SK-N-MC (cell line): ENCODE data around the gene PRPF4.
"Not testable (repeated sequence)": the region's sequence is repeated elsewhere in the genome, so short reads cannot be mapped to it uniquely, and the experiment has no call there.

Source experiments
- DNase-seq: peaks from one replicate; pipeline ENCODE4 v3.0.0-alpha.2; 2011; ENCODE audit warnings: low read depth, low spot score
- H3K27ac ChIP-seq: fragments of 200-600 bp; sonication (generic); 2 replicates; pipeline ENCODE4 v1.5.1; 2016; ENCODE audit warnings: mixed run types
- H3K36me3 ChIP-seq: fragments of 200-600 bp; sonication (generic); 2 replicates; pipeline ENCODE4 v1.6.1; 2017; ENCODE audit warnings: antibody characterized with exemption, low read length, mixed read lengths; ENCODE audit not compliant: insufficient read depth
- H3K4me3 ChIP-seq: fragments of 200-600 bp; sonication (generic); 2 replicates; pipeline ENCODE4 v1.5.1; 2016
- H3K9ac ChIP-seq: fragments of 200-600 bp; sonication (generic); 2 replicates; pipeline ENCODE4 v1.8.0; 2017; ENCODE audit warnings: mixed run types, mixed read lengths; ENCODE audit not compliant: insufficient read length
- H3K9me3 ChIP-seq: fragments of 200-600 bp; sonication (generic); 2 replicates; pipeline ENCODE4 v1.6.1; 2017; ENCODE audit warnings: low read depth, mild to moderate bottlenecking, antibody characterized with exemption, low read length, moderate library complexity, mixed read lengths
- EZH2 ChIP-seq: fragments of 200-600 bp; sonication (generic); IDR thresholded peaks from one replicate; pipeline ENCODE4 v1.6.1; 2017; ENCODE audit warnings: antibody characterized with exemption
- FOXP2 ChIP-seq: optimal IDR thresholded peaks from 2 replicates; pipeline ENCODE3; 2011; ENCODE audit warnings: mild to moderate bottlenecking, moderate library complexity; ENCODE audit not compliant: insufficient read depth; ENCODE audit errors: extremely low read length, control extremely low read depth
- POLR2AphosphoS5 ChIP-seq: IDR thresholded peaks from 2 replicates; pipeline ENCODE4 v1.6.1; 2012; ENCODE audit warnings: mild to moderate bottlenecking, low read depth, low read length, borderline replicate concordance

Gene PRPF4

DNA sequence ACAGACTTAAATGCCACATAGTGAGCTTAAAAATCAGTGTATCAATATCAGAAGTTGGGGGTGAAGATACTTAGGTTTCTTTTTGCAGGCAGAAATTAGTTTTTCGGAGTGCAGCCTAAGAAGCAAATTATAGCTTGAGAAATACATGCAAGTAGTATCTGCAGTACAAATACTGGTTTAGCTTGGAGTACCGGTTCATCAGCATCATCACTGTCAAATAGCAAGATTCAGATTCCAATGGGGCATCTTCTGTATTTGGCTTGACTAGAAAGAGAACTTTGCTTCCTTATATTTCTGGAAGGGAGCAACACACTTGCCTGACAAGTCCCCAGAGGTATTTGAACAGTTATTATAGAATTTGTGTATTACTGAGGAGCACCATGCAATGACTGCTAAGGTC, 34.3 kb upstream of the PRPF4 start:
- Histone ChIP-seq H3K9me3 (no peaks in the 10 kb centered on the region), H3K36me3 (no peaks in the 10 kb centered on the region), H3K27ac (no peak overlapping the region), H3K9ac (no peak overlapping the region), H3K4me3 (no peak overlapping the region)
- no peak for DNase-seq
- no peak for TF ChIP-seq POLR2AphosphoS5
- no peak for TF ChIP-seq EZH2
- no peak for TF ChIP-seq FOXP2

DNA sequence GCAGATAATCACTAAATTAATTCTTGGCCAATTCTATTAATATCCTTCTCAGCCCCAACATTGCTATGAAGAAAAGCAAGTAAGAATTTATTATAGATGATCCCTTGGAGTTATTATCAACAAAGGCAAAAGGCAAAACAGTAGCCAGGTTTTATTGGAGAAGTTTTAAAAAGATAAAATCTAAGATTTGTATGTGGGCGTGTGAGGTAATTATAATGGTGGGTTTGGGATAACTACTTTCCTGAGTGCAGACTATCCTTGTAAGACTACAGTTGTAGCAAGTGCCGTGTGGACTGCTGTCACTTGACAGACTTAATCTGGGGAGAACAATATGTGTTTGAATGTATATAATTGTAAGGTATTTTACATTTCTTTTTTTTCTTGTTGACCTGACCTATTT, 30.9 kb upstream of the PRPF4 start:
- no peak for DNase-seq
- Histone ChIP-seq H3K4me3 (no peak overlapping the region), H3K36me3 (no peaks in the 10 kb centered on the region), H3K9me3 (no peaks in the 10 kb centered on the region), H3K9ac (no peak overlapping the region), H3K27ac (no peak overlapping the region)
- no peak for TF ChIP-seq FOXP2
- no peak for TF ChIP-seq EZH2
- TF ChIP-seq POLR2AphosphoS5 = no peak

DNA sequence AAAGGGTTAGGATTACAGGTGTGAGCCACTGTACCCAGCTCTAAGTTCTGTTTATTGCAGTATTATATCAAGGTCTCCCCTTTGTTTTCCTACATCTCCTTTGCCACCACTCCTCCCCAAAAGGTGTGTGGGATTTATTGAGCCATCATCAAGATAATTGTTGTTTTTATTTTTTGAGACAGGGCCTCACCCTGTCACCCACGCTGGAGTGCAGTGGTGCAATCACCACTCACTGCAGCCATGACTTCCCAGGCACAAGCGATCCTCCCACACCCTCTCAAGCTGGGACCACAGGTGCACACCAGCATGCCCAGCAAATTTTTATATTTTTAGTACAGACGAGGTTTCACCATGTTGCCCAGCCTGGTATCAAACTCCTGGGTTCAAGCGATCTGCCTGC, 29.6 kb upstream of the PRPF4 start:
- H3K27ac ChIP-seq = no peak overlapping the region
- no peak for DNase-seq
- H3K36me3 ChIP-seq = no peaks in the 10 kb centered on the region
- no peak overlapping the region for H3K9ac ChIP-seq
- H3K4me3 ChIP-seq = no peak overlapping the region
- H3K9me3 ChIP-seq = no peaks in the 10 kb centered on the region
- TF ChIP-seq FOXP2 (no peak), EZH2 (no peak), POLR2AphosphoS5 (no peak)

DNA sequence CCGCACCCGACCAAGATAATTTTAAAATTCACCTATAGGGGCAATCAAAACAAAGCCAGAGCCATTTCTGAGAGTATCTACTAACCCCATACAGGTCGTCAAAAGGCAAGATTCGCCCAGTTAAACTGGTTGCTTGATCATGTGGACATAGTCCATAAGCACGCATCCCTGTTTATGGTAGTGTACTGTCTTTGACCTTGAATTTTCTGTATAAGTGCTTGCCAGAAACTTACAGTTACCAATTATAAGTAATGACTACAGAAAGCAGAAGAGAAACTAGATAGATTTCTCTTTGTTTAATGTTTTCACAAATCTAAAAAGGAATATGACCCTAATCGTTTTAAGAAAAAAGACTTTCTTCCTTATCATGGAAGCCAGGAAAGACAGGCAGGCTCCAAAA, 28.5 kb upstream of the PRPF4 start:
- TF ChIP-seq POLR2AphosphoS5 (no peak), EZH2 (no peak), FOXP2 (no peak)
- Histone ChIP-seq H3K9me3 (no peaks in the 10 kb centered on the region), H3K27ac (no peak overlapping the region), H3K9ac (no peak overlapping the region), H3K4me3 (no peak overlapping the region), H3K36me3 (no peaks in the 10 kb centered on the region)
- no peak for DNase-seq

DNA sequence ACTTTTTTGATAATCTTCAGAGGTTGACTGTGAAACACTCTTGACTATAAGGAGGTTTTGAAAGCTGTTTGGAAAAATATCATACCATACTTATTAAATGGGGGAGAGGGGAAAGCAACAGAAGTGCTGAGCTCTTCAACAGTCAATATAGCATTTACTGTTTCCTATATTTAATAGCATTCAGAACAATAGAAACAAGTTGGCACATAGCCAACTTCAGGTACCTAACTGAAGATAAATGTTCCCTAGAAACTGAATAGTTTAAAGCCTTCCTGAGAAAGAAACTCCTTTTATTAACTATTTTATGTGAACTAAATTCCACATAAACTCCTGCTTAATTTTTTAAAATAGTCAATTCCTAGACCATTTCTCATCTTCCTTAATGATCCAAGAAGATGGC, 27.8 kb upstream of the PRPF4 start:
- no peak overlapping the region for H3K4me3 ChIP-seq
- no peak overlapping the region for H3K27ac ChIP-seq
- no peak for DNase-seq

DNA sequence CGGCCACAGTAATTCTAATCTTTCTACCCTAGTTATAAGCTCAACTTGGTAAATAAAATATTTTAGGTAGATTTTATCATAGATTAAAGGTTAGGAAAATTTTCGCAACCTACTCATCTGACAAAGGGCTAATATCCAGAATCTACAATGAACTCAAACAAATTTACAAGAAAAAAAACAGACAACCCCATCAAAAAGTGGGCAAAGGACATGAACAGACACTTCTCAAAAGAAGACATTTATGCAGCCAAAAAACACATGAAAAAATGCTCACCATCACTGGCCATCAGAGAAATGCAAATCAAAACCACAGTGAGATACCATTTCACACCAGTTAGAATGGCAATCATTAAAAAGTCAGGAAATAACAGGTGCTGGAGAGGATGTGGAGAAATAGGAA, 25.8 kb upstream of the PRPF4 start:
- H3K9me3 ChIP-seq, DNase-seq, H3K27ac ChIP-seq, H3K4me3 ChIP-seq, H3K36me3 ChIP-seq, H3K9ac ChIP-seq: not testable (repeated sequence)

More for the DNA sequence above, 27.8 kb upstream of the PRPF4 start:
- H3K9ac ChIP-seq = no peak overlapping the region
- H3K9me3 ChIP-seq = no peaks in the 10 kb centered on the region
- no peaks in the 10 kb centered on the region for H3K36me3 ChIP-seq
- TF ChIP-seq FOXP2 = no peak

DNA sequence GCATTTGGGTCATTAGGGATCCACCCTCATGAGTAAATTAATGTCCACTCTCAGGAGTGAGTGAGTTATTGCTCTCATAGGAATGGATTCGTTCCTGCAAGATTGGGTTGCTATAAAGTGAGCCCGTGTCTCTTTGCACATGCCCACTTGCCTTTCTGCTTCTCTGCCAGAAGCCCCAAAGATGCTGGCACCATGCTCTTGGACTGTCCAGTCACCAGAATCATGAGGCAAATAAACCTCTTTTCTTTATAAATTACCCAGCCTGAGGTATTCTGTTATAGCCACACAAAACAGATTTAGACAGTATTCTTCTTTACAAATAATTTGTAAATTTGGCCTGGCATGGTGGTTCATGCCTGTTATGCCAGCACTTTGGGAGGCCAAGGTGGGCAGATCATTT, 24.7 kb upstream of the PRPF4 start:
- H3K9me3 ChIP-seq = no peaks in the 10 kb centered on the region
- H3K36me3 ChIP-seq = no peaks in the 10 kb centered on the region
- H3K9ac ChIP-seq = no peak overlapping the region
- no peak overlapping the region for H3K4me3 ChIP-seq
- no peak for TF ChIP-seq POLR2AphosphoS5
- no peak for TF ChIP-seq EZH2
- TF ChIP-seq FOXP2 = no peak
- H3K27ac ChIP-seq = no peak overlapping the region
- DNase-seq = no peak

DNA sequence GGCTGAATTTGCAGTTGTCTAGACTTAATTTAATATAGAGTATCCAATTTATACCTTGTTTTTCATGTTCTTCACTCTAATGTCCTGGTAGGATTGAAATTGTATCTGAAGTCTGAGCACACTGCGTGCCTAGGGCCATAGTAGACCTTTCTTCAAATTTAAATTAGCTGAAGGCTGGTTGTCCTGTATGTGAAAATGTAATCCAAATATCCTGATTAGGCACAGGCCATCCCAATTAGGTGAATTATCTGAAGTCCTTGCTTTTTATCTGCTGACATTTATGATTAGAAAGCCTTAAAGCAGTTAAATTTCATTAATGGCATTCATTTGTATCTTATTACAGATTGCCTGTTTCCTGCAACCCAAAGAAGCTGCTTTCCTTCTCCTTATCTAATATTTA, 20.5 kb upstream of the PRPF4 start:
- TF ChIP-seq EZH2 = no peak
- no peak for TF ChIP-seq FOXP2
- no peak for TF ChIP-seq POLR2AphosphoS5
- H3K9me3 ChIP-seq = no peaks in the 10 kb centered on the region
- no peak overlapping the region for H3K9ac ChIP-seq
- no peak overlapping the region for H3K4me3 ChIP-seq
- no peak for DNase-seq
- H3K36me3 ChIP-seq = peaks cover 7% of the 10 kb centered on the region; the same call in 1 of the 2 replicates
- no peak overlapping the region for H3K27ac ChIP-seq

DNA sequence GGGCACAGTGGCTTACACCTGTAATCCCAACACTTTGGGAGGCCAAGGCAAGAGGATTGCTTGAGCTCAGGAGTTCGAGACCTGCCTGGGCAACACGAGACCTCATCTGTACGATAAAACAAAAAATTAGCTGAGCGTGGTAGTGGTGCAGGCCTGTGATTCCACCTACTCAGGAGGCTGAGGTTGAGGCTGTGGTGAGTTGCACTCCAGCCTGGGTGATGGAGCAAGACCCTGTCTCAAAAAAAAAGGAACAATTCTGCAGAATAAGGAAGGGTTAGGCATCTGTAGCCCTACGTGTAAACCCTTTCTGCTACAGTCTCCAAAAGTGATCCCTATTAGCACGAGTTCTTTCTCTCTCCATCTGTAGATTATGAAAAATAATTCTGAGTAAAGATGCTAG, 20.0 kb upstream of the PRPF4 start:
- H3K9ac ChIP-seq = no peak overlapping the region
- H3K4me3 ChIP-seq = no peak overlapping the region
- TF ChIP-seq EZH2 (no peak), FOXP2 (no peak), POLR2AphosphoS5 (no peak)
- no peak overlapping the region for H3K27ac ChIP-seq
- no peak for DNase-seq
- peaks cover 11% of the 10 kb centered on the region; the same call in 1 of the 2 replicates for H3K36me3 ChIP-seq
- no peaks in the 10 kb centered on the region for H3K9me3 ChIP-seq

DNA sequence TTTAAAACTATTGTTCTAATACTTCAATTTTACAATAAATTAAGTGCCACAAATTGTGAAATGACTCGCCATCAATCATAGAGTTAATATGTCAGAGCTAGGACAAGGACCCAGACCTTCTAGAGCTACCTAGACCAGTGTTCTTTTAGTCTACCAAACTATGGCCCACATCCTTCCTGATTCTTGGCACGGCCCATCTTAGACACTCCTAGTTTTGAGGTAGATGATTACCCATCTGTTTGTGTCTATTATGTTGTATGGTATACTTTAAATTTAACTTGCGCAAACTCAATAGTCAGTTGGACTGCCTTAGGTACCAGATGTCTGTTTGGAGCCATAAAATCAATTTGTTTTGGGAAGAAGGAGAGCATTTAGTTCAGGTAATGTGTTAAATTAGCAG, 17.6 kb upstream of the PRPF4 start:
- H3K4me3 ChIP-seq = no peak overlapping the region
- peaks cover 21% of the 10 kb centered on the region; the same call in 1 of the 2 replicates for H3K36me3 ChIP-seq
- no peak overlapping the region for H3K27ac ChIP-seq
- H3K9ac ChIP-seq = no peak overlapping the region
- TF ChIP-seq POLR2AphosphoS5 (no peak), EZH2 (no peak), FOXP2 (no peak)
- DNase-seq = no peak
- no peaks in the 10 kb centered on the region for H3K9me3 ChIP-seq
